Activated CD4-positive, alpha-beta T cell treated with anti-CD3 and anti-CD28 coated beads, Interleukin-2, amount 50 U/mL, for 4 hours (primary cell): ENCODE results near the gene CNGB1.
"Not testable (repeated sequence)": the region's sequence is repeated elsewhere in the genome, so short reads cannot be mapped to it uniquely, and the experiment has no call there.

Experiments used
- DNase-seq, 2 experiments: peaks; one replicate each; pipeline ENCODE4 v3.0.0-alpha.2; 2020

Gene CNGB1

GRCh38 chr16:57949595-57950238 is 21.2 kb downstream of the CNGB1 start:
- no peak for DNase-seq

- DNase-seq, result no peak
Observed at GRCh38 chr16:57949013-57949412, 21.9 kb downstream of the CNGB1 start.

GRCh38 chr16:57948027-57948426 is 22.9 kb downstream of the CNGB1 start:
- DNase-seq, result no peak

GRCh38 chr16:57947261-57947660 is 23.7 kb downstream of the CNGB1 start:
- DNase-seq, result no peak

GRCh38 chr16:57946181-57946801 is 24.6 kb downstream of the CNGB1 start:
- DNase-seq, result no peak

GRCh38 chr16:57945740-57946138 is 25.2 kb downstream of the CNGB1 start:
- no peak for DNase-seq

GRCh38 chr16:57944970-57945739 is 25.8 kb downstream of the CNGB1 start:
- no peak for DNase-seq

GRCh38 chr16:57943381-57943780 is 27.5 kb downstream of the CNGB1 start:
- DNase-seq, result not testable (repeated sequence)

- not testable (repeated sequence) for DNase-seq
Observed at GRCh38 chr16:57941901-57942300, 29.0 kb downstream of the CNGB1 start.

- DNase-seq, result no peak
Observed at GRCh38 chr16:57941016-57941664, 29.8 kb downstream of the CNGB1 start.

- no peak for DNase-seq
Observed at GRCh38 chr16:57940382-57940966, 30.5 kb downstream of the CNGB1 start.

GRCh38 chr16:57939872-57940224 is 31.1 kb downstream of the CNGB1 start:
- no peak for DNase-seq

GRCh38 chr16:57938936-57939871 is 31.7 kb downstream of the CNGB1 start:
- no peak for DNase-seq

GRCh38 chr16:57938484-57938883 is 32.4 kb downstream of the CNGB1 start:
- DNase-seq, result no peak

- no peak for DNase-seq
Observed at GRCh38 chr16:57937861-57938260, 33.1 kb downstream of the CNGB1 start.

GRCh38 chr16:57935904-57936303 is 35.0 kb downstream of the CNGB1 start:
- DNase-seq, result no peak

GRCh38 chr16:57930533-57930932 is 40.4 kb downstream of the CNGB1 start:
- DNase-seq, result no peak

GRCh38 chr16:57929250-57929649 is 41.7 kb downstream of the CNGB1 start:
- no peak for DNase-seq

GRCh38 chr16:57926041-57926440 is 44.9 kb downstream of the CNGB1 start:
- no peak for DNase-seq

GRCh38 chr16:57925310-57925709 is 45.6 kb downstream of the CNGB1 start:
- no peak for DNase-seq

GRCh38 chr16:57924514-57924913 is 46.4 kb downstream of the CNGB1 start:
- DNase-seq, result no peak

GRCh38 chr16:57923841-57924240 is 47.1 kb downstream of the CNGB1 start:
- DNase-seq, result no peak
